Heart right ventricle (tissue), 16 donors: ENCODE results near the gene CRYAB. TPM values are rescaled to one million over a fixed set of nuclear protein-coding genes. Genes with fewer than 3 reads are reported as not detected.
A peak's percentile ranks its signal among the peaks of the same experiment; 100 is the strongest.

ENCODE experiments used
- ATAC-seq, 8 donors: fragments of 200-7000 bp; cut with Tn5 transposase; one replicate each; pipeline ENCODE4 v1.9.1; 2020; ENCODE audit warnings: mild to moderate bottlenecking in 8 of 8, moderate library complexity in 8 of 8, moderate number of reproducible peaks in 1 of 8
- DNase-seq, 2 donors: peaks; one replicate each; pipeline ENCODE4 v3.0.0-alpha.2; 2020
- H3K27ac ChIP-seq, 10 donors: fragments of 200-600 bp; sonication (generic) in 2 of 10; one replicate each; pipeline versions ENCODE4 v1.5.0 to v1.8.0; 2020 to 2022; ENCODE audit warnings: mild to moderate bottlenecking in 3 of 10
- H3K27me3 ChIP-seq, 7 donors: fragments of 200-600 bp; one replicate each; pipeline ENCODE4 v1.8.0; 2021 to 2022; ENCODE audit warnings: mild to moderate bottlenecking in 2 of 7
- H3K36me3 ChIP-seq, 9 donors: fragments of 200-600 bp; sonication (generic) in 1 of 9; one replicate each; pipeline versions ENCODE4 v1.5.0 to v1.8.0; 2020 to 2022; ENCODE audit warnings: mild to moderate bottlenecking in 2 of 9
- H3K4me1 ChIP-seq, 9 donors: fragments of 200-600 bp; sonication (generic) in 1 of 9; one replicate each; pipeline versions ENCODE4 v1.5.0 to v1.8.0; 2020 to 2022; ENCODE audit warnings: mild to moderate bottlenecking in 4 of 9
- H3K4me3 ChIP-seq, 10 donors: fragments of 200-600 bp; sonication (generic) in 2 of 10; one replicate each; pipeline versions ENCODE4 v1.5.0 to v1.8.0; 2020 to 2022; ENCODE audit warnings: mild to moderate bottlenecking in 7 of 10, moderate library complexity in 2 of 10
- H3K9me3 ChIP-seq, 11 donors: fragments of 200-600 bp in 10 of 11; sonication (generic) in 2 of 11; one replicate each; pipeline versions ENCODE4 v1.5.0 to v1.8.0; 2013 to 2022; ENCODE audit warnings: mild to moderate bottlenecking in 2 of 11, control low read depth in 1 of 11, moderate library complexity in 1 of 11
- CTCF ChIP-seq, 9 donors: fragments of 200-600 bp; sonication (generic) in 2 of 9; IDR thresholded peaks; one replicate each; pipeline versions ENCODE4 v1.5.0 to v1.8.0; 2021 to 2022; ENCODE audit warnings: antibody characterized with exemption in 9 of 9, mild to moderate bottlenecking in 5 of 9, moderate library complexity in 1 of 9
- WGBS, 2 donors: extraction: QIAGEN DNeasy Blood & Tissue Kit; methylation state at CpG; one replicate each; pipeline ENCODE4 v1.1.7; 2013; ENCODE audit warnings: inconsistent platforms in 1 of 2; 5-methylcytosine and 5-hydroxymethylcytosine counted together
- intact Hi-C, 10 donors: fragments of 100-400 bp; cut with DNase I; formaldehyde crosslinking; loops; one replicate each; pipeline versions ENCODE4 v1.11.1 to v1.14.2; 2022
- polyA plus RNA-seq, 2 donors: library from polyadenylated mRNA; stranded (reverse); fragments of 200-250 nt; gene quantifications; one replicate each; pipeline ENCODE4 v1.2.3, GENCODE V29; 2013
- total RNA-seq, 10 donors: library from RNA; stranded (reverse); fragmentation: NEBNext Ultra II Directional in 3 of 10; extraction: Animal tissue kit (Norgen Biotek cat#: 25700) in 3 of 10; gene quantifications; one replicate each; pipeline versions ENCODE4 v1.2.1 to v1.2.4, GENCODE V29; 2021 to 2023
- donor health status: Arrhythmogenic right ventricular cardiomyopathy.
- donor health status: ischemic (EF 13 %, LVEDD 7.1; RV severe dilation, severe dysfunction).
- donor health status: healthy with polysubstance abuse.
- donor health status: DM: no; HTN: yes; CAD: no.
- donor health status: DM: no; HTN: no; CAD: no.
- donor health status: ischemic (EF 25% LVEDD 6.9; RV normal size, moderate dysfunction).
- donor health status: ischemic (EF 25% LVEDD 5.7; RV mildly dilated, moderate dysfunction).
- donor health status: healthy.
- donor health status: DM: yes; HTN: yes; CAD: no.
- donor health status: Ischemic cardiomyopathy.
- donor health status: ischemic (EF 35%, LVEDD 5.7; RV mildly dilated, moderate dysfunction).
- donor health status: nonischemic (EF 11% LVEDD 7.7; RV severe dilation, severe dysfunction).
- donor health status: DM: yes; HTN: yes; CAD: no.
- donor health status: PGD.
- donor health status: ischemic (EF 29% LVEDD 5.4; RV normal size, mild dysfunction).
- donor health status: nonischemic (EF 23%, LVEDD 6.1; RV moderate dilation, normal function).

The CRYAB gene
- total and polyA plus RNA-seq, 12 donors = 7,695 to 25,436 (median 8,590) TPM

- H3K27me3 ChIP-seq = no peaks in the 10 kb centered on the region
- WGBS, 2 donors = 57 to 65% methylated on average over 7 of the region's 7 CpGs
- DNase-seq (no peak), ATAC-seq (peak in 4 of 8 donors; percentile 11 to 41 (median 22))
- peak overlapping the region in 8 of 10 donors; percentile 68 to 84 (median 76) for H3K27ac ChIP-seq
- intact Hi-C loops = loop anchor here in 6 of 10 donors (5.0 to 10.0 kb wide), 3 partner anchors 34 to 147 kb away; partner anchors contain the start of genes SDHD (in 2 of the 6) and TIMM8B (in 2 of the 6)
- peaks cover 2 to 72% (median 43%) of the 10 kb centered on the region in 9 donors for H3K4me1 ChIP-seq
- no peak for TF ChIP-seq CTCF (IDR thresholded peaks at IDR 0.05)
- no peaks in the 10 kb centered on the region for H3K9me3 ChIP-seq
- H3K36me3 ChIP-seq = no peaks in the 10 kb centered on the region
- H3K4me3 ChIP-seq = peak overlapping the region in 9 of 10 donors; percentile 58 to 77 (median 68)
Measured at GRCh38 chr11:111937844-111938243, 26.3 kb upstream of the CRYAB start.

DNA sequence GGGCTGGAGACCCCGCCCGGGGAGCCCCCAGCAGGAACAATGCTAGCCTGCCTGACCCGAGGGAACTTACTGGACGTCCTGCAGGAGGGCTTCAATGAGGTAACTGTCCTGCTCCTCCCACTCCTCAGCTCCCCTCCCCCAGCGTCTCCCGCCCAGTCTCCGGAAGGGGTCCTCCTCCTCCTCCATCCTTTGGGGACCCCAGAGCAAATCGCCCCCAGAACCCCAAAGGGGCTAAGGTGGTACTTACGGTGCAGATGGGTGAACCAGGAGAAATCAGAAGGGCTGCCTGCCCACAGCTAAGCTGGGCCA, 25.8 kb upstream of the CRYAB start:
- Histone ChIP-seq H3K36me3 (no peaks in the 10 kb centered on the region), H3K27ac (peak overlapping the region; percentile 48 to 85 (median 76)), H3K27me3 (no peaks in the 10 kb centered on the region), H3K4me1 (peaks cover 2 to 68% (median 42%) of the 10 kb centered on the region in 9 donors), H3K4me3 (peak overlapping the region; percentile 5 to 77 (median 68)), H3K9me3 (no peaks in the 10 kb centered on the region)
- DNase-seq (no peak), ATAC-seq (no peak)
- 4 to 6% methylated on average over 9 of the region's 9 CpGs for WGBS, 2 donors
- intact Hi-C loops = loop anchor here in 6 of 10 donors (5.0 to 10.0 kb wide), 3 partner anchors 35 to 147 kb away; partner anchors contain the start of genes SDHD (in 2 of the 6) and TIMM8B (in 2 of the 6)
- TF ChIP-seq CTCF (IDR thresholded peaks at IDR 0.05) = no peak

DNA sequence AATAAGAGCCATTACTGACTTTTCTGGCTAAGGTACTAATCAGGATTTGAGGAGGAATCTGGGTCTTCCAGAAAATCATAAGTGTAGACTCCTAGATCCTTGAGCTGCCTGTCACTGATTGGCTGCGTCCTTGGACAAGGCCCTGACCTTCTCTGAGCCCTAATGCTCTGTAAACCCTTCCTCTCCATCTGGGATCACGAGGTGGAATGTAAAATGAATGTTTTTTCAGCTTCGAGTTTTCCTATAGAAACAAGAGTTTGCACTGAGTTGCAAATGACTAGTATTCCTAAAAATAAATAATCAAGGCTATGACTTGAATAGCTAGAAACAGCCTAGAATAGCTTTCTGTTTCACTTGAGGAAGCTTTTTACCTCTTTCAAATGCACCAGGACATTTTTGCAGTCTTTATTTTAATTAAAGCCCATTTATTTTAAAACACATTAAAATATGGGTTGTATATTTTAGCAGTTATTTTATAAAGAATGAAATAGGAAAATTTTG, 24.5 kb upstream of the CRYAB start:
- Histone ChIP-seq H3K27me3 (no peaks in the 10 kb centered on the region), H3K36me3 (no peaks in the 10 kb centered on the region), H3K4me1 (peaks cover 2 to 62% (median 44%) of the 10 kb centered on the region in 9 donors), H3K27ac (peak overlapping the region in 9 of 10 donors; percentile 68 to 85 (median 79)), H3K4me3 (peak overlapping the region in 8 of 10 donors; percentile 58 to 77 (median 70)), H3K9me3 (no peaks in the 10 kb centered on the region)
- TF ChIP-seq CTCF (IDR thresholded peaks at IDR 0.05) = no peak
- 32 to 34% methylated on average over 3 of the region's 3 CpGs for WGBS, 2 donors
- ATAC-seq (no peak), DNase-seq (no peak)
- intact Hi-C loops = loop anchor here in 6 of 10 donors (5.0 to 10.0 kb wide), 3 partner anchors 36 to 149 kb away; partner anchors contain the start of genes SDHD (in 2 of the 6) and TIMM8B (in 2 of the 6)

GRCh38 chr11:111935317-111936039, 23.9 kb upstream of the CRYAB start:
- 55 to 59% methylated on average over 4 of the region's 4 CpGs for WGBS, 2 donors
- H3K9me3 ChIP-seq = no peaks in the 10 kb centered on the region
- ATAC-seq (no peak), DNase-seq (no peak)
- H3K27ac ChIP-seq = peak overlapping the region in 9 of 10 donors; percentile 58 to 84 (median 73)
- no peaks in the 10 kb centered on the region for H3K27me3 ChIP-seq
- TF ChIP-seq CTCF (IDR thresholded peaks at IDR 0.05) = no peak
- intact Hi-C loops = loop anchor here in 6 of 10 donors (5.0 to 10.0 kb wide), 3 partner anchors 37 to 149 kb away; partner anchors contain the start of genes SDHD (in 2 of the 6) and TIMM8B (in 2 of the 6)
- no peak overlapping the region for H3K4me3 ChIP-seq
- H3K36me3 ChIP-seq = no peaks in the 10 kb centered on the region
- H3K4me1 ChIP-seq = peaks cover 2 to 61% (median 42%) of the 10 kb centered on the region in 9 donors
